ENCODE results near the gene HMGA1. TPM values are rescaled to one million over a fixed set of nuclear protein-coding genes. Genes with fewer than 3 reads are reported as not detected.
A peak's percentile ranks its signal among the peaks of the same experiment; 100 is the strongest.

Gene HMGA1
- total RNA-seq, 1 experiment from 2014 or later = 154 TPM

- no TSS peak for BruUV-seq (replicated peaks)
- Mint-ChIP-seq H3K9me3 (ENCODE audit: unreplicated experiment) (no peaks in the 10 kb centered on the region), H3K27ac (ENCODE audit: low read depth, unreplicated experiment) (no peak overlapping the region), H3K4me1 (ENCODE audit: insufficient read depth, unreplicated experiment) (peaks cover 30% of the 10 kb centered on the region), H3K36me3 (ENCODE audit: insufficient read depth, unreplicated experiment) (no peaks in the 10 kb centered on the region), H3K4me3 (ENCODE audit: unreplicated experiment) (peak overlapping the region; percentile 69), H3K27me3 (ENCODE audit: insufficient read depth, unreplicated experiment) (no peaks in the 10 kb centered on the region)
- TF ChIP-seq CTCF (IDR thresholded peaks at IDR 0.05; ENCODE audit: unreplicated experiment) = no peak
- DNase-seq (ENCODE audit: unreplicated experiment) = peak; percentile 28
- POLR2A ChIA-PET = no interaction called here
- CTCF ChIA-PET = no interaction called here
- intact Hi-C loops (cut with micrococcal nuclease) = no loop called here
Measured at GRCh38 chr6:34238585-34239499, 2.2 kb downstream of the HMGA1 start.

- H3K36me3 Mint-ChIP-seq (ENCODE audit: insufficient read depth, unreplicated experiment) = no peaks in the 10 kb centered on the region
- no TSS peak for BruUV-seq (replicated peaks)
- H3K9me3 Mint-ChIP-seq (ENCODE audit: unreplicated experiment) = no peaks in the 10 kb centered on the region
- DNase-seq (ENCODE audit: unreplicated experiment) = no peak
- intact Hi-C loops (cut with micrococcal nuclease) = no loop called here
- ChIA-PET CTCF (interaction anchor here (1.3 kb wide), 1 partner anchor 10 kb away, joined by 5 read pairs; the partner anchor contains the start of gene SMIM29), POLR2A (no interaction called here)
- peak overlapping the region; percentile 69 for H3K4me3 Mint-ChIP-seq (ENCODE audit: unreplicated experiment)
- peaks cover 33% of the 10 kb centered on the region for H3K4me1 Mint-ChIP-seq (ENCODE audit: insufficient read depth, unreplicated experiment)
- H3K27ac Mint-ChIP-seq (ENCODE audit: low read depth, unreplicated experiment) = no peak overlapping the region
- no peaks in the 10 kb centered on the region for H3K27me3 Mint-ChIP-seq (ENCODE audit: insufficient read depth, unreplicated experiment)
- TF ChIP-seq CTCF (IDR thresholded peaks at IDR 0.05; ENCODE audit: unreplicated experiment) = no peak
Measured at GRCh38 chr6:34239500-34239825, 2.8 kb downstream of the HMGA1 start.

- POLR2A ChIA-PET = no interaction called here
- intact Hi-C loops (cut with micrococcal nuclease) = no loop called here
- no TSS peak for BruUV-seq (replicated peaks)
- H3K4me1 Mint-ChIP-seq (ENCODE audit: insufficient read depth, unreplicated experiment) = peaks cover 38% of the 10 kb centered on the region
- DNase-seq (ENCODE audit: unreplicated experiment) = no peak
- no peaks in the 10 kb centered on the region for H3K36me3 Mint-ChIP-seq (ENCODE audit: insufficient read depth, unreplicated experiment)
- no peak for TF ChIP-seq CTCF (IDR thresholded peaks at IDR 0.05; ENCODE audit: unreplicated experiment)
- CTCF ChIA-PET = interaction anchor here (0.5 to 1.3 kb wide), 3 partner anchors 9 to 1814 kb away, joined by 3 to 5 read pairs (median 4); partner anchors contain the start of gene SMIM29
- no peak overlapping the region for H3K4me3 Mint-ChIP-seq (ENCODE audit: unreplicated experiment)
- no peaks in the 10 kb centered on the region for H3K27me3 Mint-ChIP-seq (ENCODE audit: insufficient read depth, unreplicated experiment)
- H3K27ac Mint-ChIP-seq (ENCODE audit: low read depth, unreplicated experiment) = no peak overlapping the region
- no peaks in the 10 kb centered on the region for H3K9me3 Mint-ChIP-seq (ENCODE audit: unreplicated experiment)
Measured at GRCh38 chr6:34239893-34240292, 3.2 kb downstream of the HMGA1 start.

GRCh38 chr6:34240329-34241248 is 3.9 kb downstream of the HMGA1 start:
- Mint-ChIP-seq H3K9me3 (ENCODE audit: unreplicated experiment) (no peaks in the 10 kb centered on the region), H3K27me3 (ENCODE audit: insufficient read depth, unreplicated experiment) (no peaks in the 10 kb centered on the region), H3K36me3 (ENCODE audit: insufficient read depth, unreplicated experiment) (peaks cover 3% of the 10 kb centered on the region), H3K4me3 (ENCODE audit: unreplicated experiment) (no peak overlapping the region), H3K4me1 (ENCODE audit: insufficient read depth, unreplicated experiment) (peaks cover 44% of the 10 kb centered on the region), H3K27ac (ENCODE audit: low read depth, unreplicated experiment) (no peak overlapping the region)
- TF ChIP-seq CTCF (IDR thresholded peaks at IDR 0.05; ENCODE audit: unreplicated experiment) = no peak
- POLR2A ChIA-PET = no interaction called here
- intact Hi-C loops (cut with micrococcal nuclease) = no loop called here
- no peak for DNase-seq (ENCODE audit: unreplicated experiment)
- CTCF ChIA-PET = interaction anchor here (0.5 to 1.3 kb wide), 4 partner anchors 9 to 1815 kb away, joined by 3 to 5 read pairs (median 4); partner anchors contain the start of gene SMIM29
- no TSS peak for BruUV-seq (replicated peaks)
